Neural crest cell (in vitro differentiated cells): ENCODE results near the gene KDM4B. TPM values are rescaled to one million over a fixed set of nuclear protein-coding genes. Genes with fewer than 3 reads are reported as not detected.

Experiments
- DNase-seq: peaks from one replicate; pipeline ENCODE4 v3.0.0; 2021; ENCODE audit warnings: low read depth, mixed read lengths, low spot score
- H3K27ac Mint-ChIP-seq: one replicate; pipeline ENCODE4 v1.8.0; 2021; ENCODE audit warnings: mild to moderate bottlenecking, mixed read lengths; ENCODE audit not compliant: unreplicated experiment
- H3K27me3 Mint-ChIP-seq: 2 replicates; pipeline ENCODE4 v1.8.0; 2021; ENCODE audit warnings: low read depth, mild to moderate bottlenecking, mixed read lengths
- H3K36me3 Mint-ChIP-seq: 2 replicates; pipeline ENCODE4 v1.8.0; 2021; ENCODE audit warnings: low read depth, mild to moderate bottlenecking, mixed read lengths
- H3K4me1 Mint-ChIP-seq: 2 replicates; pipeline ENCODE4 v1.8.0; 2021; ENCODE audit warnings: mixed read lengths
- H3K4me3 Mint-ChIP-seq: one replicate; pipeline ENCODE4 v1.8.0; 2021; ENCODE audit warnings: mild to moderate bottlenecking, mixed read lengths
- H3K9me3 Mint-ChIP-seq: 2 replicates; pipeline ENCODE4 v1.8.0; 2021; ENCODE audit warnings: mixed read lengths
- total RNA-seq: library from RNA; stranded (reverse); gene quantifications from 2 replicates; pipeline ENCODE4 v1.2.1, GENCODE V29; 2021
- TF ChIP-seq, protein P1 (sequence below): fragments of 200-600 bp; sonication (generic); conservative IDR thresholded peaks from 2 replicates; pipeline ENCODE4 v1.5.0; 2021; ENCODE audit warnings: antibody characterized with exemption, mild to moderate bottlenecking

Gene KDM4B
- total RNA-seq, 1 donor from 2014 or later, result 45.4 TPM

DNA sequence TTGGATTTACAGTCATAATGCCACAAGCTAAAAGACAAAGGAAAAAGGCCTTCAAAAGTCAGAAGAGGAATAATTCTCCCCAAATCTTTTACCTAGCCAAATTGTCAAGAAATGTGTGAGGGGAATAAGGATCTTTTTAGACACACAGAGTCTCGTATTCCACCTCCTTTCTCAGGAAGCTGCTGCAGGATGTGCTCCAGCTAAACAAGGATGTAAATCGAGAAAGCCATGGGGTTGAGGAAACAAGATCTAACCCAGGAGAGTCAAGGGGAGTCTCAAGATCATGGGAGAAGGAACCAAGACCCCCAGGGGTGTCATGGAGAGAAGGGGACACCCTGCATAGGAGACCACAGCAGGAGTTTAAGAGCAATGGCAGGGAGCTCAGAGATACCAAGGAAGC, 147.4 kb downstream of the KDM4B start:
- H3K27ac Mint-ChIP-seq, result peak overlapping the region; percentile 50
- peak overlapping the region; percentile 6 for H3K4me3 Mint-ChIP-seq
- H3K9me3 Mint-ChIP-seq, result peaks cover 4% of the 10 kb centered on the region
- no peak for DNase-seq
- TF ChIP-seq, protein P1, sequence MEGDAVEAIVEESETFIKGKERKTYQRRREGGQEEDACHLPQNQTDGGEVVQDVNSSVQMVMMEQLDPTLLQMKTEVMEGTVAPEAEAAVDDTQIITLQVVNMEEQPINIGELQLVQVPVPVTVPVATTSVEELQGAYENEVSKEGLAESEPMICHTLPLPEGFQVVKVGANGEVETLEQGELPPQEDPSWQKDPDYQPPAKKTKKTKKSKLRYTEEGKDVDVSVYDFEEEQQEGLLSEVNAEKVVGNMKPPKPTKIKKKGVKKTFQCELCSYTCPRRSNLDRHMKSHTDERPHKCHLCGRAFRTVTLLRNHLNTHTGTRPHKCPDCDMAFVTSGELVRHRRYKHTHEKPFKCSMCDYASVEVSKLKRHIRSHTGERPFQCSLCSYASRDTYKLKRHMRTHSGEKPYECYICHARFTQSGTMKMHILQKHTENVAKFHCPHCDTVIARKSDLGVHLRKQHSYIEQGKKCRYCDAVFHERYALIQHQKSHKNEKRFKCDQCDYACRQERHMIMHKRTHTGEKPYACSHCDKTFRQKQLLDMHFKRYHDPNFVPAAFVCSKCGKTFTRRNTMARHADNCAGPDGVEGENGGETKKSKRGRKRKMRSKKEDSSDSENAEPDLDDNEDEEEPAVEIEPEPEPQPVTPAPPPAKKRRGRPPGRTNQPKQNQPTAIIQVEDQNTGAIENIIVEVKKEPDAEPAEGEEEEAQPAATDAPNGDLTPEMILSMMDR, result no peak
- H3K36me3 Mint-ChIP-seq, result peaks cover 17% of the 10 kb centered on the region
- H3K27me3 Mint-ChIP-seq, result no peaks in the 10 kb centered on the region
- peaks cover 32% of the 10 kb centered on the region for H3K4me1 Mint-ChIP-seq

DNA sequence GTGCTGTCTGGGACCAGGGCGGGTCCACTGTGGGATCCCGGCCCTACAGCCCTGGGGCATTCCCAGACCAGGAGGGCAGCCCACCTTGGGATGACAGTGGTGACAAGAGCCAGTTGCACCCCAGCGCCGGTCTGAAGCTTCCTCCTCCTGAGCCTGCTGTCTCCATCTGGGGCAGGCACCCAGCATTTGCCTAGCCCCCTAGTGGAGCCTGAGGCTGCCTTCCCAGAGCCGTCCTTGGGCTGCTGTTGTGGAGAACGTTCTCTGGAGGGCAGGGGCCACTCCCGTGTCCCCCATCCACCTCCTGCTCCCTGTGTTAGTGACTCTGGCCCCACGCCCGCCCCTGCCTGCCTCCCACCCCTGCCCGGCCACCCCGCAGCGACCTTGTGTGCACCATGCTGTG, 148.5 kb downstream of the KDM4B start:
- H3K27ac Mint-ChIP-seq, result no peak overlapping the region
- peaks cover 15% of the 10 kb centered on the region for H3K36me3 Mint-ChIP-seq
- peaks cover 4% of the 10 kb centered on the region for H3K9me3 Mint-ChIP-seq

DNA sequence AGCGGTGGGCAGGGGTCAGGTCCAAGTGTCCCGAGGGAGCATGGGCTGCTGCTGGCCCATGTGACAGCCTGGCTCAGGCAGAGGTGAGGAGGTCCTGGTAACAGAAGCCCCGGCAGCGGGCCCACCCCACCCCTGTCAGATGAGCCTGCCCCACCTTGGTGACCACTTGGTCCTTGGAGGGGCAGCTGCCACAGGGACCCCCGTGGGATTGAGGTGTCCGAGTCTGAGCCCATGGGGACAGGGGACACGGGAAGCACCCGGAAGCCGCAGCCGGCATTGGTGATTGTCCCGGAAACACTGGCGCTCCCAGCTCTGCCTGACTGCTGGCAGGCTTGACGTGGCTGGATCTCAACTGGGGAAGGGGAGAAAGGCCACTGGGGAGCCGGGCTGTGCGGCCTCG, 149.1 kb downstream of the KDM4B start:
- TF ChIP-seq, protein P1, result no peak
- no peak for DNase-seq
- H3K36me3 Mint-ChIP-seq, result peaks cover 16% of the 10 kb centered on the region
- H3K9me3 Mint-ChIP-seq, result peaks cover 4% of the 10 kb centered on the region
- no peaks in the 10 kb centered on the region for H3K27me3 Mint-ChIP-seq
- H3K4me1 Mint-ChIP-seq, result peaks cover 31% of the 10 kb centered on the region
- H3K4me3 Mint-ChIP-seq, result no peak overlapping the region
- no peak overlapping the region for H3K27ac Mint-ChIP-seq

More for the DNA sequence above, 148.5 kb downstream of the KDM4B start:
- Mint-ChIP-seq H3K27me3 (no peaks in the 10 kb centered on the region), H3K4me3 (no peak overlapping the region), H3K4me1 (peaks cover 34% of the 10 kb centered on the region)
- TF ChIP-seq, protein P1, result no peak
- no peak for DNase-seq

DNA sequence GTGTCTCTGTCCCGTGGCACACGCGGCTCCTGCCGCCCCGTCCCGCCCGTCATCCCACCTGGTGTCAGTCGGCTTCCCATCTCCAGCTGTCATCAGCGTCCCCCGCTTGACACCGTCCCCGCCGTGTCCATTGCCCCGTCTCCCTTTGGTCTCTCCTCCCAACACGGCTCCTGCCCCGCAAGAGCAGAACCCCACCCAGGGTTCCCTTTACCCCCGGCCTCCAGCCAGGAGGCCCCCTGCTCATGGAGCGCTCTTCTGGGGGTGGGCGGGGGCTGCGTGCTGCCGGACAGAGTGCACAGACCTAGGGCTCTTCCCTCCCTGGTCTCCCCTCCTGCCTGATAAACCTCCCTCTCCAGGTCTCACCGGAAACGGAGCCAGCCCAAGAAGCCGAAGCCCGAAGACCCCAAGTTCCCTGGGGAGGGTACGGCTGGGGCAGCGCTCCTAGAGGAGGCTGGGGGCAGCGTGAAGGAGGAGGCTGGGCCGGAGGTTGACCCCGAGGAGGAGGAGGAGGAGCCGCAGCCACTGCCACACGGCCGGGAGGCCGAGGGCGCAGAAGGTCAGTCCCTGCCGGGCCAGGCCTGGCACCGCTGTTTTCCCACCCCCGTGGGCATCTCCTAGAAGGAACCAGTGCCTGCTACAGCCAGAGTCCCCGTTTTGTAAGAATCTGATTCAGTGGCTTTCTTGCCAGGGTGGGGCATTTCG, 150.5 kb downstream of the KDM4B start:
- H3K4me3 Mint-ChIP-seq, result no peak overlapping the region
- no peak for DNase-seq
- peak overlapping the region; percentile 81 for H3K27ac Mint-ChIP-seq
- peaks cover 33% of the 10 kb centered on the region for H3K4me1 Mint-ChIP-seq
- H3K9me3 Mint-ChIP-seq, result peaks cover 4% of the 10 kb centered on the region
- H3K27me3 Mint-ChIP-seq, result no peaks in the 10 kb centered on the region
- TF ChIP-seq, protein P1, result no peak
- H3K36me3 Mint-ChIP-seq, result peaks cover 16% of the 10 kb centered on the region

DNA sequence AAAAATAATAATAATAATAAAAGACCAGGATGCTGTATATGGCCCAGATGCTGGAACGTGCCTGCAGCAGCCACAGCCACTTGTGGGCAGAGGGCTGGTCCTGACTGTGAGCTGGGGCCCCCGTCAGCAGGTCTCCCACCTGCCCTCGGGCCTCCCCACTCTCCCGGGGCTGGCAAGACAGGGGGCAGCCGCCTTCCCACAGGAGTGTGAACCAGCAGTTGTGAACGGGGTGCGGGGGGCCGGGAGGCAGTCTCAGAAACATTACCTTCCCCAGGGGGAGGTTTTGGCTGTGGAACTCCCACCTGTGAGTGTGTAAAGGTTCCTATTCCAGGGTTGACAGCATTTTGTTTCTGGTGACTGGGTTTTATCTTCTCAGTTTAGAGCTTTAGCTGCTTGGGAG, 151.4 kb downstream of the KDM4B start:
- Mint-ChIP-seq H3K27ac (no peak overlapping the region), H3K9me3 (peaks cover 4% of the 10 kb centered on the region), H3K27me3 (no peaks in the 10 kb centered on the region), H3K4me3 (no peak overlapping the region), H3K36me3 (peaks cover 16% of the 10 kb centered on the region), H3K4me1 (peaks cover 29% of the 10 kb centered on the region)
- DNase-seq, result no peak
- TF ChIP-seq, protein P1, result no peak
